BJ (cell line): ENCODE data around the gene C12orf42. TPM values are rescaled to one million over a fixed set of nuclear protein-coding genes. Genes with fewer than 3 reads are reported as not detected.
"Not testable (repeated sequence)": the region's sequence is repeated elsewhere in the genome, so short reads cannot be mapped to it uniquely, and the experiment has no call there.

ENCODE experiments used
- CTCF ChIA-PET: fragments of 350-600 bp; formaldehyde crosslinking; extraction: SDS; loops from one replicate; lab custom pipeline; 2021; ENCODE audit warnings: antibody characterized with exemption, inconsistent platforms; lab: Yijun Ruan, JAX
- POLR2A ChIA-PET: fragments of 300-600 bp; sonication (Branson Sonifier 250); formaldehyde crosslinking; extraction: SDS; loops from one replicate; lab custom pipeline; 2021; ENCODE audit warnings: antibody characterized with exemption; lab: Charles Lee
- DNase-seq: peaks from one replicate; pipeline ENCODE4 v3.0.0-alpha.2; 2011; ENCODE audit warnings: low read depth
- H3K27me3 ChIP-seq: 2 replicates; pipeline ENCODE4 v1.6.0; 2011; ENCODE audit warnings: low read length; ENCODE audit not compliant: control insufficient read depth, insufficient read depth
- H3K36me3 ChIP-seq: 2 replicates; pipeline ENCODE4 v1.5.1; 2011; ENCODE audit warnings: low read length; ENCODE audit not compliant: control insufficient read depth, insufficient read depth
- H3K4me3 ChIP-seq: 2 replicates; pipeline ENCODE4 v1.5.1; 2011; ENCODE audit warnings: low read depth, mild to moderate bottlenecking, control low read depth, low read length
- CTCF ChIP-seq: IDR thresholded peaks from 2 replicates; pipeline ENCODE4 v1.5.1; 2011; ENCODE audit warnings: low read depth, mild to moderate bottlenecking, control low read depth, inconsistent platforms, low read length, moderate library complexity; ENCODE audit not compliant: insufficient read depth
- polyA plus RNA-seq: library from polyadenylated mRNA; depleted of rRNA; stranded (reverse); fragments of >200 nt; gene quantifications from 2 replicates; pipeline ENCODE4 v1.2.3, GENCODE V29; 2011

C12orf42 gene
- polyA plus RNA-seq, 1 experiment, result not detected

- H3K4me3 ChIP-seq, result no peak overlapping the region
- no peaks in the 10 kb centered on the region for H3K27me3 ChIP-seq
- no peak for TF ChIP-seq CTCF
- POLR2A ChIA-PET, result no interaction called here
- no peaks in the 10 kb centered on the region for H3K36me3 ChIP-seq
- DNase-seq, result no peak
- CTCF ChIA-PET, result no interaction called here
Observed at GRCh38 chr12:103442182-103442555, 53.6 kb downstream of the C12orf42 start.

GRCh38 chr12:103441437-103442181 is 54.2 kb downstream of the C12orf42 start:
- POLR2A ChIA-PET, result no interaction called here
- Histone ChIP-seq H3K36me3 (no peaks in the 10 kb centered on the region), H3K4me3 (no peak overlapping the region), H3K27me3 (no peaks in the 10 kb centered on the region)
- no peak for DNase-seq
- CTCF ChIA-PET, result no interaction called here
- no peak for TF ChIP-seq CTCF

GRCh38 chr12:103434165-103435105 is 61.3 kb downstream of the C12orf42 start:
- H3K27me3 ChIP-seq, DNase-seq, CTCF ChIA-PET, H3K36me3 ChIP-seq, POLR2A ChIA-PET, H3K4me3 ChIP-seq: not testable (repeated sequence)

GRCh38 chr12:103431950-103432349 is 63.8 kb downstream of the C12orf42 start:
- Histone ChIP-seq H3K36me3 (no peaks in the 10 kb centered on the region), H3K4me3 (no peak overlapping the region), H3K27me3 (no peaks in the 10 kb centered on the region)
- ChIA-PET CTCF (no interaction called here), POLR2A (no interaction called here)
- no peak for DNase-seq
- TF ChIP-seq CTCF, result no peak

GRCh38 chr12:103431387-103431786 is 64.4 kb downstream of the C12orf42 start:
- no peak for DNase-seq
- H3K27me3 ChIP-seq, result no peaks in the 10 kb centered on the region
- no peak overlapping the region for H3K4me3 ChIP-seq
- TF ChIP-seq CTCF, result no peak
- POLR2A ChIA-PET, result no interaction called here
- CTCF ChIA-PET, result no interaction called here
- H3K36me3 ChIP-seq, result no peaks in the 10 kb centered on the region

GRCh38 chr12:103425674-103426073 is 70.1 kb downstream of the C12orf42 start:
- DNase-seq, CTCF ChIA-PET: not testable (repeated sequence)

GRCh38 chr12:103424849-103425586 is 70.8 kb downstream of the C12orf42 start:
- H3K36me3 ChIP-seq, POLR2A ChIA-PET, CTCF ChIA-PET, H3K27me3 ChIP-seq, DNase-seq, H3K4me3 ChIP-seq: not testable (repeated sequence)

More at GRCh38 chr12:103425674-103426073, 70.1 kb downstream of the C12orf42 start:
- H3K4me3 ChIP-seq, H3K27me3 ChIP-seq, H3K36me3 ChIP-seq, POLR2A ChIA-PET: not testable (repeated sequence)
